ENCODE results near the gene HCFC1R1.

DNA sequence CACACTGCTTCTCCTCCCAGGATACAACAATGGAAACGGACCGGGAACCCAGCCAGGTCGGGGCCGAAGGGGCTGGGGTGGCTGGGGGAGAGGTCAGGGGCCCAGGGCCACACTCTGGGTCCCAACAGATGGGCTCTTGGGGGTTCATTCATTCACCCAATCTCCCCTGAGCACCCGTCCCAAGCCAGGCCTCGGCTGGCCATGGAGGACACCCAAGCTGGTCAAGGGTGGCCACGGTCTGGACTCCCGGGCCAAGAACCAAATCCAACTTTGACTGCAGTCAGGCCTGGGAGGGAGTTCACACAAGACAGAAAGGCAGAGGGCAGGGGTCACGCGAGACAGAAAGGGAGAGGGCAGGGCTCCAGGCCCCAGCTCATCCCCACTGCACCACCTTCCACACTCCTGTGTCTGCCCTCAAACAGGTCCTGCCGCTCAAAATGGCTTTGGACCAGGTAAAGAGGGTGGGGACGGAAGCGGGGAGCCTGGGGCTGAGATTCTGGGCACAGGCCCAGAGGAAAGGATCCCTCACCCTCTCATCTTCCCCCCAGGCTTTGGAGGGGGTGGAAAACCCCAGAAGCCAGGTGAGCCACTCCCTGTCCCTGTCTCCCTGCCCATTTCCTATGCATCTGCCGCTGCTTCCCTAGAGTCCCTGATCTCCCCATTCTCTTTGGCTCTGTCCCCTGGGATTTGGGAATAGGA, 31.2 kb downstream of the HCFC1R1 start:
- TF ChIP-seq, protein P1, sequence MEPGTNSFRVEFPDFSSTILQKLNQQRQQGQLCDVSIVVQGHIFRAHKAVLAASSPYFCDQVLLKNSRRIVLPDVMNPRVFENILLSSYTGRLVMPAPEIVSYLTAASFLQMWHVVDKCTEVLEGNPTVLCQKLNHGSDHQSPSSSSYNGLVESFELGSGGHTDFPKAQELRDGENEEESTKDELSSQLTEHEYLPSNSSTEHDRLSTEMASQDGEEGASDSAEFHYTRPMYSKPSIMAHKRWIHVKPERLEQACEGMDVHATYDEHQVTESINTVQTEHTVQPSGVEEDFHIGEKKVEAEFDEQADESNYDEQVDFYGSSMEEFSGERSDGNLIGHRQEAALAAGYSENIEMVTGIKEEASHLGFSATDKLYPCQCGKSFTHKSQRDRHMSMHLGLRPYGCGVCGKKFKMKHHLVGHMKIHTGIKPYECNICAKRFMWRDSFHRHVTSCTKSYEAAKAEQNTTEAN (CRISPR knock-in tag; IDR thresholded peaks at IDR 0.05) = no peak
- TF ChIP-seq SP1 (CRISPR knock-in tag; conservative IDR thresholded peaks at IDR 0.05) (no peak), SMAD3 (CRISPR knock-in tag; IDR thresholded peaks at IDR 0.05; ENCODE audit: borderline replicate concordance) (no peak), TP53 (CRISPR knock-in tag; IDR thresholded peaks at IDR 0.05) (no peak)
- TF ChIP-seq, protein P2, sequence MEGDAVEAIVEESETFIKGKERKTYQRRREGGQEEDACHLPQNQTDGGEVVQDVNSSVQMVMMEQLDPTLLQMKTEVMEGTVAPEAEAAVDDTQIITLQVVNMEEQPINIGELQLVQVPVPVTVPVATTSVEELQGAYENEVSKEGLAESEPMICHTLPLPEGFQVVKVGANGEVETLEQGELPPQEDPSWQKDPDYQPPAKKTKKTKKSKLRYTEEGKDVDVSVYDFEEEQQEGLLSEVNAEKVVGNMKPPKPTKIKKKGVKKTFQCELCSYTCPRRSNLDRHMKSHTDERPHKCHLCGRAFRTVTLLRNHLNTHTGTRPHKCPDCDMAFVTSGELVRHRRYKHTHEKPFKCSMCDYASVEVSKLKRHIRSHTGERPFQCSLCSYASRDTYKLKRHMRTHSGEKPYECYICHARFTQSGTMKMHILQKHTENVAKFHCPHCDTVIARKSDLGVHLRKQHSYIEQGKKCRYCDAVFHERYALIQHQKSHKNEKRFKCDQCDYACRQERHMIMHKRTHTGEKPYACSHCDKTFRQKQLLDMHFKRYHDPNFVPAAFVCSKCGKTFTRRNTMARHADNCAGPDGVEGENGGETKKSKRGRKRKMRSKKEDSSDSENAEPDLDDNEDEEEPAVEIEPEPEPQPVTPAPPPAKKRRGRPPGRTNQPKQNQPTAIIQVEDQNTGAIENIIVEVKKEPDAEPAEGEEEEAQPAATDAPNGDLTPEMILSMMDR (IDR thresholded peaks at IDR 0.05) = no peak
- TF ChIP-seq, protein P3, sequence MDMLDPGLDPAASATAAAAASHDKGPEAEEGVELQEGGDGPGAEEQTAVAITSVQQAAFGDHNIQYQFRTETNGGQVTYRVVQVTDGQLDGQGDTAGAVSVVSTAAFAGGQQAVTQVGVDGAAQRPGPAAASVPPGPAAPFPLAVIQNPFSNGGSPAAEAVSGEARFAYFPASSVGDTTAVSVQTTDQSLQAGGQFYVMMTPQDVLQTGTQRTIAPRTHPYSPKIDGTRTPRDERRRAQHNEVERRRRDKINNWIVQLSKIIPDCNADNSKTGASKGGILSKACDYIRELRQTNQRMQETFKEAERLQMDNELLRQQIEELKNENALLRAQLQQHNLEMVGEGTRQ (CRISPR knock-in tag; IDR thresholded peaks at IDR 0.05) = no peak
- TF ChIP-seq, protein P4, sequence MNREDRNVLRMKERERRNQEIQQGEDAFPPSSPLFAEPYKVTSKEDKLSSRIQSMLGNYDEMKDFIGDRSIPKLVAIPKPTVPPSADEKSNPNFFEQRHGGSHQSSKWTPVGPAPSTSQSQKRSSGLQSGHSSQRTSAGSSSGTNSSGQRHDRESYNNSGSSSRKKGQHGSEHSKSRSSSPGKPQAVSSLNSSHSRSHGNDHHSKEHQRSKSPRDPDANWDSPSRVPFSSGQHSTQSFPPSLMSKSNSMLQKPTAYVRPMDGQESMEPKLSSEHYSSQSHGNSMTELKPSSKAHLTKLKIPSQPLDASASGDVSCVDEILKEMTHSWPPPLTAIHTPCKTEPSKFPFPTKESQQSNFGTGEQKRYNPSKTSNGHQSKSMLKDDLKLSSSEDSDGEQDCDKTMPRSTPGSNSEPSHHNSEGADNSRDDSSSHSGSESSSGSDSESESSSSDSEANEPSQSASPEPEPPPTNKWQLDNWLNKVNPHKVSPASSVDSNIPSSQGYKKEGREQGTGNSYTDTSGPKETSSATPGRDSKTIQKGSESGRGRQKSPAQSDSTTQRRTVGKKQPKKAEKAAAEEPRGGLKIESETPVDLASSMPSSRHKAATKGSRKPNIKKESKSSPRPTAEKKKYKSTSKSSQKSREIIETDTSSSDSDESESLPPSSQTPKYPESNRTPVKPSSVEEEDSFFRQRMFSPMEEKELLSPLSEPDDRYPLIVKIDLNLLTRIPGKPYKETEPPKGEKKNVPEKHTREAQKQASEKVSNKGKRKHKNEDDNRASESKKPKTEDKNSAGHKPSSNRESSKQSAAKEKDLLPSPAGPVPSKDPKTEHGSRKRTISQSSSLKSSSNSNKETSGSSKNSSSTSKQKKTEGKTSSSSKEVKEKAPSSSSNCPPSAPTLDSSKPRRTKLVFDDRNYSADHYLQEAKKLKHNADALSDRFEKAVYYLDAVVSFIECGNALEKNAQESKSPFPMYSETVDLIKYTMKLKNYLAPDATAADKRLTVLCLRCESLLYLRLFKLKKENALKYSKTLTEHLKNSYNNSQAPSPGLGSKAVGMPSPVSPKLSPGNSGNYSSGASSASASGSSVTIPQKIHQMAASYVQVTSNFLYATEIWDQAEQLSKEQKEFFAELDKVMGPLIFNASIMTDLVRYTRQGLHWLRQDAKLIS (CRISPR knock-in tag; IDR thresholded peaks at IDR 0.05; ENCODE audit: borderline replicate concordance) = no peak
